Measurements from ENCODE around the gene ST7. TPM values are rescaled to one million over a fixed set of nuclear protein-coding genes. Genes with fewer than 3 reads are reported as not detected.

Gene ST7
- total and polyA plus RNA-seq, 2 donors (not counting 3 experiments of a cell fraction or from before 2014, with no cell fraction given): 18.6 to 24.9 TPM

GRCh38 chr7:116906391-116906790, 46.9 kb upstream of the ST7 start:
- no peak overlapping the region for H3K27ac ChIP-seq (ENCODE audit: insufficient read depth, low read depth, low read length)
- no peak overlapping the region for H3K9ac ChIP-seq (replicated peaks; ENCODE audit: extremely low read depth, insufficient read depth, low read length)
- H2AFZ ChIP-seq (ENCODE audit: low read depth, low read length): no peak overlapping the region
- peaks cover 8 to 21% of the 10 kb centered on the region in 2 experiments for H3K36me3 ChIP-seq (ENCODE audit: control insufficient read depth in 2 of 2, extremely low read depth in 1 of 2, insufficient read depth in 2 of 2, low read length in 2 of 2)
- dilution Hi-C loops (cut with MboI; ENCODE audit: extremely low pct_ligation_motif_present, low sequenced_read_pairs) (no loop called here), intact Hi-C loops (cut with micrococcal nuclease) (no loop called here)
- H4K20me1 ChIP-seq (replicated peaks; ENCODE audit: control insufficient read depth, extremely low read depth, insufficient read depth, low read length): peaks cover 2% of the 10 kb centered on the region
- H3K9me3 ChIP-seq (replicated peaks; ENCODE audit: control insufficient read depth, insufficient read depth, low read length): no peaks in the 10 kb centered on the region
- FAIRE-seq: no peak
- no TSS peak for BruUV-seq (replicated peaks)
- peaks cover 24% of the 10 kb centered on the region for H3K79me2 ChIP-seq (ENCODE audit: control insufficient read depth, insufficient read depth, low read length)
- DNase-seq (ENCODE audit: low read depth, low spot score): no peak
- H3K9me1 ChIP-seq (replicated peaks; ENCODE audit: control insufficient read depth, extremely low read depth, insufficient read depth, low read length): no peaks in the 10 kb centered on the region
- no peak overlapping the region for H3K4me2 ChIP-seq (ENCODE audit: insufficient read depth, low read length)
- H3K4me3 ChIP-seq (replicated peaks in 1 of 3; ENCODE audit: insufficient read depth in 1 of 3, low read depth in 1 of 3, low read length in 3 of 3): no peak overlapping the region
- no peaks in the 10 kb centered on the region for H3K27me3 ChIP-seq (ENCODE audit: control insufficient read depth in 2 of 2, insufficient read depth in 2 of 2, low read length in 2 of 2)
- TF ChIP-seq MAX (IDR thresholded peaks at IDR 0.05; ENCODE audit: insufficient read depth, insufficient read length): no peak
- TF ChIP-seq GATA2 (IDR thresholded peaks at IDR 0.05; ENCODE audit: insufficient read depth, insufficient read length, low read depth, low read length): no peak
- TF ChIP-seq POLR2A (IDR thresholded peaks at IDR 0.05; ENCODE audit: low read depth, low read length): no peak
- no peak for TF ChIP-seq EZH2 (IDR thresholded peaks at IDR 0.05; ENCODE audit: borderline replicate concordance, low read depth, low read length, severe bottlenecking)
- TF ChIP-seq, protein P1, sequence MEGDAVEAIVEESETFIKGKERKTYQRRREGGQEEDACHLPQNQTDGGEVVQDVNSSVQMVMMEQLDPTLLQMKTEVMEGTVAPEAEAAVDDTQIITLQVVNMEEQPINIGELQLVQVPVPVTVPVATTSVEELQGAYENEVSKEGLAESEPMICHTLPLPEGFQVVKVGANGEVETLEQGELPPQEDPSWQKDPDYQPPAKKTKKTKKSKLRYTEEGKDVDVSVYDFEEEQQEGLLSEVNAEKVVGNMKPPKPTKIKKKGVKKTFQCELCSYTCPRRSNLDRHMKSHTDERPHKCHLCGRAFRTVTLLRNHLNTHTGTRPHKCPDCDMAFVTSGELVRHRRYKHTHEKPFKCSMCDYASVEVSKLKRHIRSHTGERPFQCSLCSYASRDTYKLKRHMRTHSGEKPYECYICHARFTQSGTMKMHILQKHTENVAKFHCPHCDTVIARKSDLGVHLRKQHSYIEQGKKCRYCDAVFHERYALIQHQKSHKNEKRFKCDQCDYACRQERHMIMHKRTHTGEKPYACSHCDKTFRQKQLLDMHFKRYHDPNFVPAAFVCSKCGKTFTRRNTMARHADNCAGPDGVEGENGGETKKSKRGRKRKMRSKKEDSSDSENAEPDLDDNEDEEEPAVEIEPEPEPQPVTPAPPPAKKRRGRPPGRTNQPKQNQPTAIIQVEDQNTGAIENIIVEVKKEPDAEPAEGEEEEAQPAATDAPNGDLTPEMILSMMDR (IDR thresholded peaks at IDR 0.05; ENCODE audit: extremely low read depth in 1 of 2, insufficient read depth in 1 of 2, low read depth in 1 of 2, low read length in 2 of 2): no peak
- no peaks in the 10 kb centered on the region for H3K4me1 ChIP-seq (ENCODE audit: control insufficient read depth, extremely low read depth, insufficient read depth, low read length)
- ChIA-PET CTCF (no interaction called here), POLR2A (no interaction called here)

GRCh38 chr7:116910383-116910782, 42.9 kb upstream of the ST7 start:
- DNase-seq (ENCODE audit: low read depth, low spot score): no peak
- Histone ChIP-seq H3K4me3 (replicated peaks in 1 of 3; ENCODE audit: insufficient read depth in 1 of 3, low read depth in 1 of 3, low read length in 3 of 3) (no peak overlapping the region), H3K9me3 (replicated peaks; ENCODE audit: control insufficient read depth, insufficient read depth, low read length) (no peaks in the 10 kb centered on the region), H3K36me3 (ENCODE audit: control insufficient read depth in 2 of 2, extremely low read depth in 1 of 2, insufficient read depth in 2 of 2, low read length in 2 of 2) (peaks cover 15 to 24% of the 10 kb centered on the region in 2 experiments), H3K27me3 (ENCODE audit: control insufficient read depth in 2 of 2, insufficient read depth in 2 of 2, low read length in 2 of 2) (no peaks in the 10 kb centered on the region), H2AFZ (ENCODE audit: low read depth, low read length) (no peak overlapping the region), H3K4me1 (ENCODE audit: control insufficient read depth, extremely low read depth, insufficient read depth, low read length) (no peaks in the 10 kb centered on the region), H3K79me2 (ENCODE audit: control insufficient read depth, insufficient read depth, low read length) (peaks cover 13% of the 10 kb centered on the region), H4K20me1 (replicated peaks; ENCODE audit: control insufficient read depth, extremely low read depth, insufficient read depth, low read length) (peaks cover 2% of the 10 kb centered on the region), H3K9ac (replicated peaks; ENCODE audit: extremely low read depth, insufficient read depth, low read length) (no peak overlapping the region), H3K9me1 (replicated peaks; ENCODE audit: control insufficient read depth, extremely low read depth, insufficient read depth, low read length) (no peaks in the 10 kb centered on the region), H3K4me2 (ENCODE audit: insufficient read depth, low read length) (no peak overlapping the region), H3K27ac (ENCODE audit: insufficient read depth, low read depth, low read length) (no peak overlapping the region)
- ChIA-PET CTCF (interaction anchor here (0.7 to 1.1 kb wide), 2 partner anchors 159 to 217 kb away, joined by 3 read pairs; no protein-coding TSS in a partner anchor), POLR2A (interaction anchor here (0.6 kb wide), 1 partner anchor 1927 kb away, joined by 3 read pairs; no protein-coding TSS in a partner anchor)
- TF ChIP-seq EZH2 (IDR thresholded peaks at IDR 0.05; ENCODE audit: borderline replicate concordance, low read depth, low read length, severe bottlenecking) (no peak), POLR2A (IDR thresholded peaks at IDR 0.05; ENCODE audit: low read depth, low read length) (no peak), MAX (IDR thresholded peaks at IDR 0.05; ENCODE audit: insufficient read depth, insufficient read length) (no peak)
- intact Hi-C loops (cut with micrococcal nuclease) (no loop called here), dilution Hi-C loops (cut with MboI; ENCODE audit: extremely low pct_ligation_motif_present, low sequenced_read_pairs) (no loop called here)
- FAIRE-seq: no peak
- BruUV-seq (replicated peaks): no TSS peak

All from endothelial cell of umbilical vein (primary cell).